Activated CD8-positive, alpha-beta memory T cell treated with anti-CD3 and anti-CD28 coated beads for 48 hours (primary cell): Measurements from ENCODE around the gene MSH5.

Experiments used
- DNase-seq, 3 experiments: peaks; one replicate each; pipeline ENCODE4 v3.0.0-alpha.2; 2020; ENCODE audit warnings: low read depth in 2 of 3, low spot score in 2 of 3

MSH5 gene

DNA sequence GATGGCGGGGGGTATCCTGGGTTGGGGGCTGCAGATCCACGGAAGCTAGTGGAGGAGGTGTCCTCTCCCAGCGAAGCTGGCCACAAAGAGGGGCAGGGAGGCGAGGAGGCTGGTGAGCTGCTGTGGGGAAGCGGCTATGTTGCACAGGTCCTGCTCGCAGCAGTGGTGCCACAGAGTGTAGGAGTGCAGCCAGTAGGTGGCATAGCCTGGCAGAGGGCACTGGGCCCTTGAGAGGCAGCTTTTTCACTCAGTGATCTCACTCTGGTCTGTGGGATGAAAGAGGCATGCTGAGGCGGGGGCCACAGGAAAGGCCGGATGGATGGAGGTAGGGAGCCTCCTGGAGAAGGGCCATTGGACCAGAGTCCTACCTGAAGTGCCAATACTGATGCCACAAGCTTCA lies 27.5 kb upstream of the MSH5 start:
- DNase-seq, result no peak

DNA sequence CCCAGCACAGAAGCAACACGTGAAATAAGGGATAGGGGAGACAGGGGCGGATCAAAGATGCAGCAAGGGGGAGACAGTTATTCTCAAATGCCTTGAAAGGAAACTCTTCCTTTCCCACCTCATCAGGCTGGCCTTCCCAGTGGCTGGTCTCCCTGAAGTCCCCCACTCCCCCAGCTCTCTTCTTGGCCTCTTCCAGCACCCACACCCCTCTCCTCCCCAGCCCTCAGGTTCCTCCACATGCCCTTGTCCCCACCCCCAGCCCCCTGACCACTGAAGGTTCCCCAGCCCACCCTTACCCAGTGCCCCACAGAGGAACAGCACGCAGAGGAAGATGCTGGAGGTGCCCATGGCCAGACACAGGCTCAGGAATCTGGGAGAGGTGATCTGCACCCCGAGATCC lies 26.3 kb upstream of the MSH5 start:
- DNase-seq, result no peak

DNA sequence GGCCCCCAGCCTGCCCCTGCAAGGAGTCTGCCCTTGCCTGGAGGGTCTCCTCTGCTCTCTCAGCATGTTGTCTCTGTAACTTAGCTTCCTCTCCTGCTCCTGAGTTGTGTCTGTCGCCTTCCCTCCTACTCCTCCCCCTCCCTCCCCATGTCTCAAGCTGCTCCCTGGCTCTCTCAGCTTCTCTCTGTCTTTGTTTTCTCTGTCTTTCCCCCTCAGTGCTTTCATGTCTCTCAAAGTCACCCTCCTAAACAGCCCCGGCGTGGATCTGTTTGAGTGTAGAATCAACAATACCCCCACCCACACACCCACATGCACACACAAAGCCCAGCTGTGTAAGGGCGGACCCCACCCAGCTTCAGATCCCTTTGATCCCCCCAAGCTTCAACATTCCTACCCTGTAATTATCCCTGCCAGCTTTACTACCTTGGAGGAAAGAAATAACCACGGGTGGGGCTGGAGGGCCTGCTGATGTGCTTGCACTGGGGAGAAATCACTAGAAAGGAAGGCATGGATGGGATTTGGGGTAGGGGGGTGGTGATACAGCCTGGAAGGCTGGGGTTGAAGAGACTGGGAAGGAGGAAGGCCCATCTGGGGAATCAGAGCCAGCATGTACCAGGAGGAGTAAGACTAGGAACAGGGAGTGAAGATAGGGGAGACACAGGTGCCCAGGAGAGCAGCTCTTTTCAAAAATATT lies 25.7 kb upstream of the MSH5 start:
- DNase-seq, result no peak

DNA sequence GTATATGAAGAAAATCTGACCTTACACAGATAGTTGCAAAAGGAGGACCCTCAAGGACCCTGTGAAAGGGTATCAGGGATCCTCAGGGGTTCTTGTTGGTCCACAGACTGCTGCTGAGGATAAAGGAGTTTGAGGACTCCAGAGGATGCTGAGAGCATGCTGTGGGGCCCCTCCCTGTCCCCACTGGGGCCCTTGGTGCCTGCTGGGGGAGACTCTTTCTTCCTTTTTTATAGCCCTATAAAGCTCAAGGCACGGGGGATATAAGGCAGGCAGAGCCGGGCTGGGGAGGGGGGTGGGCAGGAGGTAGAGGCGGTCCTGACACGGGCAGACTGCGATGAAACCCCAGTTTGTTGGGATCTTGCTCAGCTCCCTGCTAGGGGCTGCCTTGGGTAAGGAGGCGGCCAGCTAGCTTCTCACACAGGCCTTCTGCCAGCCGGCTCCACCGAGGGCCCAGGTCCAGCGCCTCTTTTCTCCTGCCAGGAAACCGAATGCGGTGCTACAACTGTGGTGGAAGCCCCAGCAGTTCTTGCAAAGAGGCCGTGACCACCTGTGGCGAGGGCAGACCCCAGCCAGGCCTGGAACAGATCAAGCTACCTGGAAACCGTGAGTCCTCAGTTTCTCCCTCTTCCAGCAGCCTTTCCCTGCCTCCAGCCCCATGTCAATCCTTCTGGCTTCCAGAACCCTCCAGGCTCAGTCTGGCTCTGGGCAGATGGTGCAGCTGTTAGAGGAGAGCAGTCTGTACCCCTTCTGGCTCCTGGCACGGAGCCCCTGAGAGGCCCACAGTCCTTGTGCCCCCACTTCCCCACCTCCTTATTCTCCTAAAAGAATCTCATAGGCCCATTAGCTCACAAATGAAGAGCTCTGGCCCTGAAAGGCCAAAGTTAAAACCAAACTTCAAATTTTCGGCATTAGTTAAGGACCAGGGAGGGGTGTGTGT lies 24.5 kb upstream of the MSH5 start, which contains the start of gene LY6G6D:
TSS of gene LY6G6D (plus strand) at position 327 of the 937 bp plus-strand sequence. CDS start at position 335, 8 bp downstream.
- DNase-seq, result no peak

DNA sequence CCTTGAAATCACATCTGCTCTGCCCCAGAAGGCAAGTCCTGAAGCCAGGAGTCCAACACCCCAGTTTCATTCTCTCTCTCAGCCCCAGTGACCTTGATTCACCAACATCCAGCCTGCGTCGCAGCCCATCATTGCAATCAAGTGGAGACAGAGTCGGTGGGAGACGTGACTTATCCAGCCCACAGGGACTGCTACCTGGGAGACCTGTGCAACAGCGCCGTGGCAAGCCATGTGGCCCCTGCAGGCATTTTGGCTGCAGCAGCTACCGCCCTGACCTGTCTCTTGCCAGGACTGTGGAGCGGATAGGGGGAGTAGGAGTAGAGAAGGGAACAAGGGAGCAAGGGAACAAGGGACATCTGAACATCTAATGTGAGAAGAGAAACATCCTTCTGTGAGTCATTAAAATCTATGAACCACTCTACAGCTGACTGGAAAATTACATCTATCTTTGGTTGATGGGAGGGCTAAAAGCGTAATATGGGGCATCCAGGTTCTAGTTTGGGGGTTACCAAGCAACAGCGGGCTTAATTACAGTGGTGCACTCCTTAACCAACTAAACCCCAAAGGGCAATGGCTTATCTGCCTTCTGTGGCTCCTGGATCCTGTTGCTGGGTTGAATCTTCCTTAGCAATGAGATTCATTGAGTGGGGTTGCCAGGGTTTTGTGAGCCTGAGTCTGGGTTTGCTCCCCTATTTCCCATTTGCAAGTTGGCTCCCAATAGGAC lies 22.1 kb upstream of the MSH5 start:
- DNase-seq, result no peak

DNA sequence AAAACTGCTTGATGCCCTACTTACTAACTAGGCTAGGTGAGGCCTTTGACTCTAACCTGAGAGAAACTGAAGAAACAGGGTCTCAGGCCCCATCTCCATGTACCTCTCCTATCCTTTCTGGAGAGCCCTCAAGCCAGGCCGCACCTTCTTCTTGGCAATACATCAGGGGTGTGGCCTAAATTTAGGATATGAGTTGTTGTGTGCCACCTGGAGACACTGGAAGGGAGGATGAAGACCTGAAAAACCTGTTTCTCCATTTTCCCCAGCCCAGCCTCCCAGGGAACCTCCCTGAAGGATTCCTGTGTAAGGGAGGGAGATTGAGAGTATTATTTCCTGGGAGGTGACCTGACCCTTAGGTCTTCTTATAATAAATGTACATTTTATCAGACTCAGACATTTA lies 21.5 kb upstream of the MSH5 start:
- no peak for DNase-seq

DNA sequence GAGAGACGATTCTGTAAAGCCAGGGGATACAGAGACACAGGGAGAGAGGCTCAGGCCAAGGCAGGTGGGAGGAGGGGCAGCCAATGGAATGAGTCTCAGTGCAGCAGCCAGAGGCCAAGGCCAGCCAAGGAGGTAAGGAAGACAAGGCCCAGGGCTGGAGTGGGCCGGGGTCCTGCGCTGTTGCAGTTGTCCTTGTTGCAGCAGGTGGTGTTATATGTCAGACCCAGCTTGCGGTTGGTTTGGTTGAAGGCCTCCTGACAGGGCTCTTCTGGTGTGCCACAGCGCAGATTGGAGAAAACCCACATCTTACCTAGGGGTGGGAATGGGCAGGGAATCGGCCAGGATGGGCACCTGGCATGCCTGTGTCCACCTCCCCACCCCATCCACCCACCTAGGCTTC lies 20.8 kb upstream of the MSH5 start:
- DNase-seq, result no peak

DNA sequence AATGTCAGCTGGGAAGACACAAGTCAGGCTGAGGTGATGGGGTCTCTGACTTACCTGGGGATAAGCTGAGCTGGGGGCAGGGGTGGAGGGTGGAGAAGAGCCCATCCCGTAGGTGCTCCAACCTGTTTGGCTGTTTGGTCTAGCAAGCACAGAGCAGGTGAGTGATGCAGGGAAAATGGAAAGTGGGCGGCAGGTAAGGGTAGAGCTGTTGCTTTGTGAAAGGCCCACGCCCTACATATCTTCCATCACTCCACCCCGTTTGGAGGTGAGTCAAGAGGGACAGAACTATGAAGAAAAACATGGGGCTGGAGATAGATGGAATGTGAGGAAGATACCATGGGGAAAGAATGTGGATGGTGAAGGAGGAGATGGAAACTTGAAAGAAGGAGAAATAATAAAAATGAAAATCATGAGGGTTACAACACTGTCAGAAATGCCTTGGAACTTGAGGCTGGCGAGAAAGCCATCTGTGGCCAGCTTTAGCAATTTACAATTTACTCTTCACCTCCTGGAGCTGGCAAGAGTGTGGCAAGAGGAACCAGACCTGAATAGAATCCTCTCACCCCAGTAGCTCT lies 19.5 kb upstream of the MSH5 start:
- no peak for DNase-seq

DNA sequence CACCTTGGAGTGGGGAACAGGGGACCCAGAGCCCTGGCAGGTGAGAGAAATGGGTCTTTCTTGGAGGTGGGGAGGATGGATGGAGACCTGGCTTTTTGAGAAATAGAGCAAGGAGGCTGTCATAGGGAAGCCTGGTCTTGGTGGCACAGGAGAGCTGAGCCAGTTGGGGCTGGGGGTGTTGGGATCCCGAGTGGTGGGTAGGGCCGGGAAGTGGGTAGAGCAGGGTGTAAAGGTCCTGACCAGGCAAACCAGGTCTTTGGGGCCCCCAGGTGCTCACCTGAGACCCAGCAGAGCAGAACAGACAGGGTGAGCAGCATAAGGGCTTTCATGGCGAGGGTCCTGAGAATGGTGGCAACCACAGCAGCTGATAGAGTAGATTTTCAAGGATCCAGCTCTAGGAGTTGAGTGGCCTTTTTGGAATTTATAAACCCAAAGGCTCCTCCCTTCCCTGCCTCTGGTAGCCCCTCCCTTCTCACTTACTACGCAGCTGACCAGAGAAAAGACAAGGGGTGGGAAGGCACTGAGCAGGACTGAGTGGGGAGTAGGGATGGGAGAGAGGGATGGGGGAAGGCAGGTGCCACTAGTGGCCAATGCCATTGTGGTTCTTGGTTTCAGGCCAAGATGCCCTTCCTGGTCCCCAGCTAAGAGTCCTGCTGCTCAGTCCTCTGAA lies 18.3 kb upstream of the MSH5 start, which contains the start of gene LY6G6C:
TSS of gene LY6G6C (minus strand) at position 396 of the 670 bp plus-strand sequence. CDS start at position 329, 67 bp downstream.
- DNase-seq, result no peak

DNA sequence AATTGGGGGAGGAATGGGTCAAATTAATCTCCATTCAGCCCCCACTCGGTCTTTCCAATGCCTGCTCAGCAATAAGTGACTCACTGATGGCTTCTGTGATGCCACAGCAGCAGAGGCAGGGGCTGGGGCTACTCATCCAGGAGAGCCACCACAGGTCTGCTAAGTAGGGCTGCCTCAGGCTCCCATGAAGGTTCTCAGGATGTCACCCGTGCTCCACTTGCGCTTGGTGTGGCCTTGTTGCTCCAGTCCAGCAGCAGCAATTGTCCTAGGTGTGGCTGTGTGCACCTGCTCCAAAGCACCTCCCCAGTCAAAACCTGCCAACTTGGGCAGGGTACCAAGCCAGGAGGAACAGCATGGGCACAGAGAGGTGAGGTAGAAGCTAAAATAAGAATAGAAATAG lies 17.6 kb upstream of the MSH5 start:
- no peak for DNase-seq

DNA sequence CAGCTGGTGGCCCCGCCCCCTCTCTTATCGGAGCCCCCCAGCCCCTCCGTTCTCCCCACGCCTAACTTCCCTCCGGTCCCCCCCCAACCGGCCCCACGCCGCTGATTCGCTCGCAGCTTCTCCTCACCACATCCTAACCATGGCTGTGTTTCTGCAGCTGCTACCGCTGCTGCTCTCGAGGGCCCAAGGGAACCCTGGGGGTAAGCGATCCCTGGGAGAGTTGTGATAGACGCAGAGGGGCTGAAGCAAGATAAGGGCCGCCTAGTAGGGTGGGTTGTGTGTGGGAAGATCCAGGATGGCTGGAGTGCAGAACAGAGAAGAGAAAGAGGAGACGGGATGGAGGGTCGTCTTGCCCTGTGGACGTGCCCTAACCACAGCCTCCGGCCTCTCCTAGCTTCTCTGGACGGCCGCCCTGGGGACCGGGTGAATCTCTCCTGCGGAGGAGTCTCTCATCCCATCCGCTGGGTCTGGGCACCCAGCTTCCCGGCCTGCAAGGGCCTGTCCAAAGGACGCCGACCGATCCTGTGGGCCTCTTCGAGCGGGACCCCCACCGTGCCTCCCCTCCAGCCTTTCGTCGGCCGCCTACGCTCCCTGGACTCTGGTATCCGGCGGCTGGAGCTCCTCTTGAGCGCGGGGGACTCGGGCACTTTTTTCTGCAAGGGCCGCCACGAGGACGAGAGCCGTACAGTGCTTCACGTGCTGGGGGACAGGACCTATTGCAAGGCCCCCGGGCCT lies 16.4 kb upstream of the MSH5 start, which contains the start of gene MPIG6B:
TSS of gene MPIG6B (plus strand) at position 129 of the 735 bp plus-strand sequence. CDS start at position 140, 11 bp downstream.
- no peak for DNase-seq

DNA sequence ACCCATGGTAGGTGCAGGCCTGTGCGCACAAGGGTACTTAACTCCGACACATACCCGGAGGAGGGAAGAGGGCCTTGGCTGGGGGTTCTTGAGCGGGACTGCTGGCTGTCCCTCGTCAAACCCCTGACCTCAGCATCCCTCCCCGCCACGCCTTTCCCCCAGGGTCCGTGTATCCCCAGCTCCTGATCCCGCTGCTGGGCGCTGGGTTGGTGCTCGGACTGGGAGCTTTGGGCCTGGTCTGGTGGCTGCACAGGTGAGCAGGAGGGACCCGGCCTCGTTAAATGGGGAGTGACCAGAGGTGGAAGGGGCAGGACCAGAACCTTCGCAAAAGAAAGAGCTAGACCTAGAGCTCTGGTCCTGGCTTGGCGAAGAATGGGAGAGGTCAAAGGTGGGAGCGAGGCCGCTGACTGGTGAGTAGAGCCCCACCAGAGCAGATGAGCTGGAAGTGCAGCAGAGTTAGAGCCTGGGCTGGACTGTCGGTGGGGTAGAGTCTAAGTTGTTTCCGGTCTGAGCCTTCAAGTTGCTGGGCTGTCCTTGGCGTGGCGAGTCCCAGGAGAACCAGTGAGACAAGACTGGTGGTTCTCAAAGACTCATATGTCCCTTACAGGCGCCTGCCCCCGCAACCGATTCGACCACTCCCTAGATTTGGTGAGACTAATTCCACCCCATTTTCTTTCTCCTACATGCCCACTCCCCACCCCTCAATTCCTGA lies 15.7 kb upstream of the MSH5 start:
- no peak for DNase-seq

DNA sequence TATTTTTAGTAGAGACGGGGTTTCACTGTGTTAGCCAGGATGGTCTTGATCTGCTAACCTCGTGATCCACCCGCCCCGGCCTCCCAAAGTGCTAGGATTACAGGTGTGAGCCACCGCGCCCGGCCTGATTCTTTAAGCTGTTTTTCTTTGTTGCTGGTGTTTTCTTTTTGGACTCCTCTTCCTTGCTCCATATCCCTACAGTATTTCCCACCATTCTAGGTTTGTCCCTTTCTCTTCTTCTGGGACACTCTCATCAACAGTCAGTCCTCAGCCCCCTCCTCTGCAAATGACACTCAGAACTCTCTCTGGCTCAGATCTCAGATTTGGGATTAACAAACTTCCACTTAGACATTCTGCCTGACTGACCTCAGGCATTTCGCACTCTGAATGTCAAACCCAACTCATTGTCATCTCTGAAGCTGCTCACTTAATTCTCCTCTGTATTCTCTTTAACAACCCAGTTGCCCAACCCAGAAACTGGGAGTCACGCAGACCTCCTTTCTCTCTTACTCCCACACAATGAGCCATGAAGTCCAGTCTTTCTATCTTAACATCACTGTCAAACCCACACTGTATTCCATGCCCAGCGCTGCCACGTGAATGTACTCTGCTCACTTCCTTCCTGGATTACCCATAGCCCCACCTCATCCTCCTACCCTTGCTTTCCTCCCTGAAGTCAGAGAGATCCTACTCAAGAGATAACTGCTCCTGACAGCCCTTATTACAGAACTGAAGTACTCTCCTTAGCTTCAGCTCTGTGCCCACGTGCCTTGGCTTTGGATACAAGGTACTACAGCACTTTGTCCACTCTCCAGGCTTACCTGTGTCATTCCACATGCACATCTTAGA lies 14.1 kb upstream of the MSH5 start:
- no peak for DNase-seq

DNA sequence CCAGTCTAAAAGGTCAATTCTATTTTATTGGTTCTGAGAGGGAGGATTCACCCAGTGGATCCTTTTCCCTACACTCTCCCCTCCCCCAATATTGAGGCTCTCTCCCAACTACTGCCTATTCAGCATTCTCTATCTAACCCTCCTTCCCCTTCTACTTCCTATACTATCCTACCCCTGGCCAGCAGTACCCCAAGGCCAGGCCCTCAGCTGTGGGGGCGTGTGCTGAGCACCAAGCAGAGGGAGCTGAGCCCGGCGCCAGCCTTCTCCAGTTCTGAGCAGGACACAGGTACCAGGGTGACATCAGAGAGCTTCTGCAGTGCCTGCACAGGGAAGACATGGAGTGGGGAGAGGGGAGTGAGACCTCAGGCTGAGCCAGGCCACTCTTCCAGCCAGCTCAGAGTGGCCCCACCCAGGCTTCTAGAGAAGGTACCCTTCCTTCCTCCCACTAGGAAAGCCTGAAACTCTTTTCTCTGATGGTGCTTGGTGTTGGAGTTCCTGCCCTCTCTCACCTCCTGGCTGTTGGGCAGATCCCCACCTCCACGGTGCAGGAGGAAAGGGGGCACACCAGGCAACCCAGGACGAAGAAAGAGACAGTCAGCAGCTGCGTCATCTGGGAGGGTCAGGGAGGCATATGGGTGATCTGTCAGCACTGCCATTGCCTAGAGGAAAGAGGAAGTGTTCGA lies 12.6 kb upstream of the MSH5 start:
- DNase-seq, result no peak

DNA sequence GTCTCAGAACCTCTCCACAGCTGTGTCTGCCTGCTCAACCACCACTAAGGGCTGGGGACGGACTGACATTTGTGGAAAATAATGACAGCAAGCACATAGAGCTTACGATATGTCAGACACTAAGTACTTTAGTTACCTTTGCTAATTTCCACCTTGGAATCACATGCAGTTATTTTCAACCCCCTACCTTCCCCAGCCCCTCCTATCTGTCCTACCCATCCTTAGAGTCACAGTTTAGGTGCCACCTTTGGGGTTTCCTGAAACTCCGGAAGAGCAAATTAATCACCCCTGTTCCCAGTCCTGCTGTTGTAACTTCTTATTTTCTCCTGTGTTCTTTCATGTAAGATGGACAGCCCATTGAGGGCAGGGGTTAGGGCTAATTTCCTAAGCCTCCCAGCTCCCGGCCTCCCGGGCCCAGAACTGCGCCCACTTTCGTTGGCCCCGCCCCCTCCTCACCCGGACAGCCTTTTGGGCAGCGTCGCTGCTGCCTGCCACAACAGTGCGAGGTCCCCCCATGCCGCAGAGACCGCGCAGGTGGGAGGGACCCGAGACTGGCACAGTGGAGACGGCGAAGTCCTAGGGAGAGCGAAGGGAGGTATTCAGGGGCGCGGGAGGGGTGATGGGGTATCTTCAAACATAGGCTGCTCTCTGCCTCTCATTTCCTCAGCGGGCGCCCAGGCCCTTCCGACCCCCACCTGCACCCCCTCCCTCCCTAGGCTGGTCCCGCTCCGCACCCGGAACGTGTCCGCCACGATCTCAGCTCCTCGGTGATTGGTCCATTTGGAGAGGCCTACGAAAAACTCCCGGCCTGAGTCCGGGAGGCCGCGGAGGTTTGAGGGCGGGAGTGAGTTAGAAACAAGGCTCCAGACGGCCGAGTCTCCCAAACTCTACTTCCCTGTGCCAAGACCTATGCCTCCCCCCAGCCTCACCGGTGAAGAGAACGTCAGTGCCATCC lies 11.8 kb upstream of the MSH5 start:
- no peak for DNase-seq

DNA sequence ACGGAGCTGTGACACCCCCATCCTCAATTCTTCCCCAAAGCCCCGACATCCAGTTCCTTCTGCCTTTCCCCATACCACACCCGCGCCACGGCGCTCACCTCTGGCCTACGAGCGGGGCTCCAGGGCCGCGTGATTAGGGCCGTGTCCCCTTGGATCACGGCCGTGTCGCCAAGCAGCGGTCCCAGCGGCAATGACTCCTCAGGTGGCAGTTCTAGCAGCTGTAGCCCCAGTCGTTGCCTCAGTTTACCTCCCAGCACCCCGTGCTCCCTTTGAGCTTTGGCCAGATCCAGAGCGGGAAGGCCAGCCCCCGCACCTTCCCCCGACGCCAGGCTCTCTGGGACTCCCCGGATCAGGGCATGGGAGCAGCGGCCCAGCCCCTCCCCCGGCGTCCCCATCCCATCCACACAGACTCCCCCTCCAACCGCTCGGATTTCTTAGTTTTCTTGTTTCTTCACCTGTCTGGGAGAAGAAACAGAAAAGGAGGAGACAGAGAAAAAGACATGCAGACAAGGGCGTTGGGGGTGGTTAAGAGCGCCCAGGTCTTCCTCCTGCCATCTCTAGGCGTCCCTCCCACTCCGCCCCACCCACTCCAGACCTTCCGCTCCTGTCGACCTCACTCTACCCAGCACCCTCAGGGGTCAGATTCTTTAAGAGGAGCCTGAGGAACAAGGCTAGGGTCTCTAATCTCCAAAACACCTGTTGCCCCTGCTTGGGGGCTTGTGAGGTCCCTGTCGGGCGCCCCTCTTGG lies 10.9 kb upstream of the MSH5 start, which contains the start of gene DDAH2:
TSS of gene DDAH2 (minus strand) at position 533 of the 748 bp plus-strand sequence. CDS start at position 395, 138 bp downstream.
- DNase-seq, result no peak
